Measurements from ENCODE around the gene FAM184B. TPM values are rescaled to one million over a fixed set of nuclear protein-coding genes. Genes with fewer than 3 reads are reported as not detected.

FAM184B gene
- total RNA-seq, 1 experiment from 2014 or later, result 0.17 TPM

DNA sequence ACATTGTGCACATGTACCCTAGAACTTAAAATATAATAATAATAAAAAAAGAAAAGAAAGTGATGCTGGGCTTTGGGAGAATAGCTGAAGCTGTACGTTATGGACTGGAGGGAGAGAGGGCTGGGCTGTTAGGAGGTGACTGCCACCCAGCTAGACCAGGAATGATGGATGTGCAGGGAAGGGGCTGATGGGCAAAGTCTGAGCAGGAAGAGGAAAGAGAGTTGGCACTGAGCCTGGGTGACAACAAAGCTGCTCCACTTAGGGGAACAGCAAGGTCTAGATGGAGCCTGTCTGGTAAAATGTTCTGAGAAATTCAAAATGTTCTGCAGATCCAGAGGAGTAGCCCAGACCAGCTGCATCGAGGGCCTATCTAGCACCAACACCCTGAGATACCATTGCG, 134.7 kb downstream of the FAM184B start:
- no peak overlapping the region for H3K4me3 Mint-ChIP-seq
- peaks cover 18% of the 10 kb centered on the region for H3K36me3 Mint-ChIP-seq
- no peak overlapping the region for H3K27ac Mint-ChIP-seq
- no peak for DNase-seq (ENCODE audit: low spot score)
- H3K4me1 Mint-ChIP-seq, result no peaks in the 10 kb centered on the region
- peaks cover 23% of the 10 kb centered on the region for H3K27me3 Mint-ChIP-seq (ENCODE audit: low read depth)
- no peak for TF ChIP-seq ZNF219 (CRISPR knock-in tag; IDR thresholded peaks at IDR 0.05; ENCODE audit: borderline replicate concordance)
- TF ChIP-seq, protein P1, sequence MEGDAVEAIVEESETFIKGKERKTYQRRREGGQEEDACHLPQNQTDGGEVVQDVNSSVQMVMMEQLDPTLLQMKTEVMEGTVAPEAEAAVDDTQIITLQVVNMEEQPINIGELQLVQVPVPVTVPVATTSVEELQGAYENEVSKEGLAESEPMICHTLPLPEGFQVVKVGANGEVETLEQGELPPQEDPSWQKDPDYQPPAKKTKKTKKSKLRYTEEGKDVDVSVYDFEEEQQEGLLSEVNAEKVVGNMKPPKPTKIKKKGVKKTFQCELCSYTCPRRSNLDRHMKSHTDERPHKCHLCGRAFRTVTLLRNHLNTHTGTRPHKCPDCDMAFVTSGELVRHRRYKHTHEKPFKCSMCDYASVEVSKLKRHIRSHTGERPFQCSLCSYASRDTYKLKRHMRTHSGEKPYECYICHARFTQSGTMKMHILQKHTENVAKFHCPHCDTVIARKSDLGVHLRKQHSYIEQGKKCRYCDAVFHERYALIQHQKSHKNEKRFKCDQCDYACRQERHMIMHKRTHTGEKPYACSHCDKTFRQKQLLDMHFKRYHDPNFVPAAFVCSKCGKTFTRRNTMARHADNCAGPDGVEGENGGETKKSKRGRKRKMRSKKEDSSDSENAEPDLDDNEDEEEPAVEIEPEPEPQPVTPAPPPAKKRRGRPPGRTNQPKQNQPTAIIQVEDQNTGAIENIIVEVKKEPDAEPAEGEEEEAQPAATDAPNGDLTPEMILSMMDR (IDR thresholded peaks at IDR 0.05), result no peak
- no peak for TF ChIP-seq IRF2 (CRISPR knock-in tag; IDR thresholded peaks at IDR 0.05; ENCODE audit: borderline replicate concordance, low read depth)
- TF ChIP-seq, protein P2, sequence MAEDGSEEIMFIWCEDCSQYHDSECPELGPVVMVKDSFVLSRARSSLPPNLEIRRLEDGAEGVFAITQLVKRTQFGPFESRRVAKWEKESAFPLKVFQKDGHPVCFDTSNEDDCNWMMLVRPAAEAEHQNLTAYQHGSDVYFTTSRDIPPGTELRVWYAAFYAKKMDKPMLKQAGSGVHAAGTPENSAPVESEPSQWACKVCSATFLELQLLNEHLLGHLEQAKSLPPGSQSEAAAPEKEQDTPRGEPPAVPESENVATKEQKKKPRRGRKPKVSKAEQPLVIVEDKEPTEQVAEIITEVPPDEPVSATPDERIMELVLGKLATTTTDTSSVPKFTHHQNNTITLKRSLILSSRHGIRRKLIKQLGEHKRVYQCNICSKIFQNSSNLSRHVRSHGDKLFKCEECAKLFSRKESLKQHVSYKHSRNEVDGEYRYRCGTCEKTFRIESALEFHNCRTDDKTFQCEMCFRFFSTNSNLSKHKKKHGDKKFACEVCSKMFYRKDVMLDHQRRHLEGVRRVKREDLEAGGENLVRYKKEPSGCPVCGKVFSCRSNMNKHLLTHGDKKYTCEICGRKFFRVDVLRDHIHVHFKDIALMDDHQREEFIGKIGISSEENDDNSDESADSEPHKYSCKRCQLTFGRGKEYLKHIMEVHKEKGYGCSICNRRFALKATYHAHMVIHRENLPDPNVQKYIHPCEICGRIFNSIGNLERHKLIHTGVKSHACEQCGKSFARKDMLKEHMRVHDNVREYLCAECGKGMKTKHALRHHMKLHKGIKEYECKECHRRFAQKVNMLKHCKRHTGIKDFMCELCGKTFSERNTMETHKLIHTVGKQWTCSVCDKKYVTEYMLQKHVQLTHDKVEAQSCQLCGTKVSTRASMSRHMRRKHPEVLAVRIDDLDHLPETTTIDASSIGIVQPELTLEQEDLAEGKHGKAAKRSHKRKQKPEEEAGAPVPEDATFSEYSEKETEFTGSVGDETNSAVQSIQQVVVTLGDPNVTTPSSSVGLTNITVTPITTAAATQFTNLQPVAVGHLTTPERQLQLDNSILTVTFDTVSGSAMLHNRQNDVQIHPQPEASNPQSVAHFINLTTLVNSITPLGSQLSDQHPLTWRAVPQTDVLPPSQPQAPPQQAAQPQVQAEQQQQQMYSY (CRISPR knock-in tag; IDR thresholded peaks at IDR 0.05), result no peak
- no peak for TF ChIP-seq ZNF317 (CRISPR knock-in tag; IDR thresholded peaks at IDR 0.05; ENCODE audit: borderline replicate concordance, low read depth)
- TF ChIP-seq, protein P3, sequence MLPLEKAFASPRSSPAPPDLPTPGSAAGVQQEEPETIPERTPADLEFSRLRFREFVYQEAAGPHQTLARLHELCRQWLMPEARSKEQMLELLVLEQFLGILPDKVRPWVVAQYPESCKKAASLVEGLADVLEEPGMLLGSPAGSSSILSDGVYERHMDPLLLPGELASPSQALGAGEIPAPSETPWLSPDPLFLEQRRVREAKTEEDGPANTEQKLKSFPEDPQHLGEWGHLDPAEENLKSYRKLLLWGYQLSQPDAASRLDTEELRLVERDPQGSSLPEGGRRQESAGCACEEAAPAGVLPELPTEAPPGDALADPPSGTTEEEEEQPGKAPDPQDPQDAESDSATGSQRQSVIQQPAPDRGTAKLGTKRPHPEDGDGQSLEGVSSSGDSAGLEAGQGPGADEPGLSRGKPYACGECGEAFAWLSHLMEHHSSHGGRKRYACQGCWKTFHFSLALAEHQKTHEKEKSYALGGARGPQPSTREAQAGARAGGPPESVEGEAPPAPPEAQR (CRISPR knock-in tag; IDR thresholded peaks at IDR 0.05), result no peak
- no peak for TF ChIP-seq MXD4 (CRISPR knock-in tag; IDR thresholded peaks at IDR 0.05; ENCODE audit: borderline replicate concordance)
- TF ChIP-seq ESRRA (CRISPR knock-in tag; IDR thresholded peaks at IDR 0.05; ENCODE audit: borderline replicate concordance), result no peak
- no peak for TF ChIP-seq TEAD4 (CRISPR knock-in tag; IDR thresholded peaks at IDR 0.05)
- no peak for TF ChIP-seq RORB (CRISPR knock-in tag; IDR thresholded peaks at IDR 0.05)
- TF ChIP-seq ZNF138 (CRISPR knock-in tag; conservative IDR thresholded peaks at IDR 0.05), result no peak
- TF ChIP-seq FOXP1 (CRISPR knock-in tag; IDR thresholded peaks at IDR 0.05; ENCODE audit: borderline replicate concordance), result no peak
- TF ChIP-seq, protein P4, sequence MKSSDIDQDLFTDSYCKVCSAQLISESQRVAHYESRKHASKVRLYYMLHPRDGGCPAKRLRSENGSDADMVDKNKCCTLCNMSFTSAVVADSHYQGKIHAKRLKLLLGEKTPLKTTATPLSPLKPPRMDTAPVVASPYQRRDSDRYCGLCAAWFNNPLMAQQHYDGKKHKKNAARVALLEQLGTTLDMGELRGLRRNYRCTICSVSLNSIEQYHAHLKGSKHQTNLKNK (CRISPR knock-in tag; IDR thresholded peaks at IDR 0.05), result no peak
- ChIA-PET POLR2A (no interaction called here), CTCF (no interaction called here)
- no peak for ATAC-seq
- H3K9me3 Mint-ChIP-seq, result peaks cover 30% of the 10 kb centered on the region

DNA sequence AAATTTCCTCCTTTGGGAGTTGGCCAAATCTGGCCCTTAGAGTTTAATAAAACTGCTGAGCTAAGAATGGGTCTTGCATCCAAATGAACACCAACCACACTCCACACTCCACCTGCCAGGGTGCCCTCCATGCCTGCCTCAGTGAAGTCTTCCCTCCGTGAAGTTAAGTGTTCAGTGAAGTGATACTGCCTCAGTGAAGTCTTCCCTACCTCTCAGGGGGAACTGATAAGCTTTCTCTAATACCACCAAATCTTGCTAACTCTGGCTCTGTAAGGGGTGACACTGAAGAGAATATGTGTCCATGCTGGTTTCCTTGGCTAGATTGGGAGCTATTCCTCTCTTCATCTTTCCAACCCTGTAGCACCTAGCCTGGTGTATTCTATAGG, 139.0 kb downstream of the FAM184B start:
- DNase-seq (ENCODE audit: low spot score), result no peak
- no peaks in the 10 kb centered on the region for H3K4me1 Mint-ChIP-seq
- H3K27ac Mint-ChIP-seq, result no peak overlapping the region
- ChIA-PET POLR2A (no interaction called here), CTCF (no interaction called here)
- TF ChIP-seq, protein P5, sequence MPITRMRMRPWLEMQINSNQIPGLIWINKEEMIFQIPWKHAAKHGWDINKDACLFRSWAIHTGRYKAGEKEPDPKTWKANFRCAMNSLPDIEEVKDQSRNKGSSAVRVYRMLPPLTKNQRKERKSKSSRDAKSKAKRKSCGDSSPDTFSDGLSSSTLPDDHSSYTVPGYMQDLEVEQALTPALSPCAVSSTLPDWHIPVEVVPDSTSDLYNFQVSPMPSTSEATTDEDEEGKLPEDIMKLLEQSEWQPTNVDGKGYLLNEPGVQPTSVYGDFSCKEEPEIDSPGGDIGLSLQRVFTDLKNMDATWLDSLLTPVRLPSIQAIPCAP (CRISPR knock-in tag; IDR thresholded peaks at IDR 0.05), result no peak
- TF ChIP-seq, protein P6, sequence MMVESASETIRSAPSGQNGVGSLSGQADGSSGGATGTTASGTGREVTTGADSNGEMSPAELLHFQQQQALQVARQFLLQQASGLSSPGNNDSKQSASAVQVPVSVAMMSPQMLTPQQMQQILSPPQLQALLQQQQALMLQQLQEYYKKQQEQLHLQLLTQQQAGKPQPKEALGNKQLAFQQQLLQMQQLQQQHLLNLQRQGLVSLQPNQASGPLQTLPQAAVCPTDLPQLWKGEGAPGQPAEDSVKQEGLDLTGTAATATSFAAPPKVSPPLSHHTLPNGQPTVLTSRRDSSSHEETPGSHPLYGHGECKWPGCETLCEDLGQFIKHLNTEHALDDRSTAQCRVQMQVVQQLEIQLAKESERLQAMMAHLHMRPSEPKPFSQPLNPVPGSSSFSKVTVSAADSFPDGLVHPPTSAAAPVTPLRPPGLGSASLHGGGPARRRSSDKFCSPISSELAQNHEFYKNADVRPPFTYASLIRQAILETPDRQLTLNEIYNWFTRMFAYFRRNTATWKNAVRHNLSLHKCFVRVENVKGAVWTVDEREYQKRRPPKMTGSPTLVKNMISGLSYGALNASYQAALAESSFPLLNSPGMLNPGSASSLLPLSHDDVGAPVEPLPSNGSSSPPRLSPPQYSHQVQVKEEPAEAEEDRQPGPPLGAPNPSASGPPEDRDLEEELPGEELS (CRISPR knock-in tag; IDR thresholded peaks at IDR 0.05), result no peak
- no peak for TF ChIP-seq ZNF396 (CRISPR knock-in tag; IDR thresholded peaks at IDR 0.05; ENCODE audit: borderline replicate concordance)
- TF ChIP-seq ETV6 (CRISPR knock-in tag; IDR thresholded peaks at IDR 0.05), result no peak
- no peak for TF ChIP-seq NFE2L1 (CRISPR knock-in tag; IDR thresholded peaks at IDR 0.05)
- no peak for TF ChIP-seq GABPB1 (CRISPR knock-in tag; IDR thresholded peaks at IDR 0.05)
- no peak for TF ChIP-seq TEAD4 (CRISPR knock-in tag; IDR thresholded peaks at IDR 0.05)
- TF ChIP-seq ZNF671 (CRISPR knock-in tag; IDR thresholded peaks at IDR 0.05), result no peak
- no peak for TF ChIP-seq EMX1 (CRISPR knock-in tag; IDR thresholded peaks at IDR 0.05)
- TF ChIP-seq, protein P7, sequence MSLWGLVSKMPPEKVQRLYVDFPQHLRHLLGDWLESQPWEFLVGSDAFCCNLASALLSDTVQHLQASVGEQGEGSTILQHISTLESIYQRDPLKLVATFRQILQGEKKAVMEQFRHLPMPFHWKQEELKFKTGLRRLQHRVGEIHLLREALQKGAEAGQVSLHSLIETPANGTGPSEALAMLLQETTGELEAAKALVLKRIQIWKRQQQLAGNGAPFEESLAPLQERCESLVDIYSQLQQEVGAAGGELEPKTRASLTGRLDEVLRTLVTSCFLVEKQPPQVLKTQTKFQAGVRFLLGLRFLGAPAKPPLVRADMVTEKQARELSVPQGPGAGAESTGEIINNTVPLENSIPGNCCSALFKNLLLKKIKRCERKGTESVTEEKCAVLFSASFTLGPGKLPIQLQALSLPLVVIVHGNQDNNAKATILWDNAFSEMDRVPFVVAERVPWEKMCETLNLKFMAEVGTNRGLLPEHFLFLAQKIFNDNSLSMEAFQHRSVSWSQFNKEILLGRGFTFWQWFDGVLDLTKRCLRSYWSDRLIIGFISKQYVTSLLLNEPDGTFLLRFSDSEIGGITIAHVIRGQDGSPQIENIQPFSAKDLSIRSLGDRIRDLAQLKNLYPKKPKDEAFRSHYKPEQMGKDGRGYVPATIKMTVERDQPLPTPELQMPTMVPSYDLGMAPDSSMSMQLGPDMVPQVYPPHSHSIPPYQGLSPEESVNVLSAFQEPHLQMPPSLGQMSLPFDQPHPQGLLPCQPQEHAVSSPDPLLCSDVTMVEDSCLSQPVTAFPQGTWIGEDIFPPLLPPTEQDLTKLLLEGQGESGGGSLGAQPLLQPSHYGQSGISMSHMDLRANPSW (CRISPR knock-in tag; conservative IDR thresholded peaks at IDR 0.05; ENCODE audit: low read depth), result no peak
- TF ChIP-seq, protein P8, sequence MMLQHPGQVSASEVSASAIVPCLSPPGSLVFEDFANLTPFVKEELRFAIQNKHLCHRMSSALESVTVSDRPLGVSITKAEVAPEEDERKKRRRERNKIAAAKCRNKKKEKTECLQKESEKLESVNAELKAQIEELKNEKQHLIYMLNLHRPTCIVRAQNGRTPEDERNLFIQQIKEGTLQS (CRISPR knock-in tag; conservative IDR thresholded peaks at IDR 0.05), result no peak
- TF ChIP-seq RORB (CRISPR knock-in tag; IDR thresholded peaks at IDR 0.05), result no peak
- no peak overlapping the region for H3K4me3 Mint-ChIP-seq
- peaks cover 26% of the 10 kb centered on the region for H3K9me3 Mint-ChIP-seq
- peaks cover 20% of the 10 kb centered on the region for H3K27me3 Mint-ChIP-seq (ENCODE audit: low read depth)
- ATAC-seq, result no peak
- peaks cover 24% of the 10 kb centered on the region for H3K36me3 Mint-ChIP-seq

All from WTC11 (cell line).